ENCODE measurements around the gene CMTM4.

The CMTM4 gene

DNA sequence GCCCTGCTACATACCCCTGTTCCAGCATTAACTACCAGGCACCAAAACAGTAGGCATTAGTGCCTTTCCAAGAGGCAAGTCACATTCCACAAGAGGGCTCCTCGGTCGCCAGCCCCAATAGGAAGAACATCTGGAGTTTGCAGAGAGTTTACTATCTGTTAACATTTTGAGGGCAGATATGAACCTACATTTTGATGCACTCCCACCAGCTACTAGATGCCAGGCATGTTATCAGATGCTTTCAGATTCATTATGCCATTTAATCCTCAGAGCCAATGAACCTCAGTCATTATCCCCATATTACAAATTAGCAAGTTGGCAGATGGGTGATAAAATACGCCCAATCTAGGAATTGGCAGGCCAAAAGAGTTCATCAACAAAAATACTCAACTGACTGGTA lies 121.5 kb downstream of the CMTM4 start:
- Histone ChIP-seq H3K4me1 (no peaks in the 10 kb centered on the region), H3K9me3 (peaks cover 2% of the 10 kb centered on the region; the same call in 1 of the 2 replicates), H3K27me3 (peaks cover 18% of the 10 kb centered on the region), H3K36me3 (no peaks in the 10 kb centered on the region), H3K4me3 (ENCODE audit: low read depth, low read length) (no peak overlapping the region)
- DNase-seq: no peak
- TF ChIP-seq, protein P1, sequence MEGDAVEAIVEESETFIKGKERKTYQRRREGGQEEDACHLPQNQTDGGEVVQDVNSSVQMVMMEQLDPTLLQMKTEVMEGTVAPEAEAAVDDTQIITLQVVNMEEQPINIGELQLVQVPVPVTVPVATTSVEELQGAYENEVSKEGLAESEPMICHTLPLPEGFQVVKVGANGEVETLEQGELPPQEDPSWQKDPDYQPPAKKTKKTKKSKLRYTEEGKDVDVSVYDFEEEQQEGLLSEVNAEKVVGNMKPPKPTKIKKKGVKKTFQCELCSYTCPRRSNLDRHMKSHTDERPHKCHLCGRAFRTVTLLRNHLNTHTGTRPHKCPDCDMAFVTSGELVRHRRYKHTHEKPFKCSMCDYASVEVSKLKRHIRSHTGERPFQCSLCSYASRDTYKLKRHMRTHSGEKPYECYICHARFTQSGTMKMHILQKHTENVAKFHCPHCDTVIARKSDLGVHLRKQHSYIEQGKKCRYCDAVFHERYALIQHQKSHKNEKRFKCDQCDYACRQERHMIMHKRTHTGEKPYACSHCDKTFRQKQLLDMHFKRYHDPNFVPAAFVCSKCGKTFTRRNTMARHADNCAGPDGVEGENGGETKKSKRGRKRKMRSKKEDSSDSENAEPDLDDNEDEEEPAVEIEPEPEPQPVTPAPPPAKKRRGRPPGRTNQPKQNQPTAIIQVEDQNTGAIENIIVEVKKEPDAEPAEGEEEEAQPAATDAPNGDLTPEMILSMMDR (IDR thresholded peaks at IDR 0.05; ENCODE audit: low read depth, low read length): no peak

DNA sequence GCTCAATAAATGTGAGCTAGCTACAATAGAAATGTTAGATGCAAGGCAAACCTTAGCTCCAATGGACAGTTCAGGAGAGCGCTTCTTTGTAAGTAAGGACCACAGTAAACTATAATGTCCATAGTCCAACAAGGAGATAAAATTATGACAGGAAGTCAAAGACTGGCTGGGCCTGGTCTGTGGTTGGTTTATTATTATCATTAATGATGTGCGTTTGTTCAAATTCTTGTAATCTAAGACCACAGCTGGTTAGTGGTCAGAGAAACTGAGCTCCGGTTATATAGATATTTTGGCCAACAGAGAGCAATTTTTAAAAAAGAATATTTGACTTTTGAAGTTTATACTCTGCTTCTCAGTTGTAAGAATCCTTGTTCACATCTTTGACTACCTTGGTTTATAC lies 122.0 kb downstream of the CMTM4 start:
- no peaks in the 10 kb centered on the region for H3K4me1 ChIP-seq
- H3K9me3 ChIP-seq: peaks cover 2% of the 10 kb centered on the region; the same call in 1 of the 2 replicates
- H3K4me3 ChIP-seq (ENCODE audit: low read depth, low read length): no peak overlapping the region
- no peak for DNase-seq
- TF ChIP-seq, protein P1 (IDR thresholded peaks at IDR 0.05; ENCODE audit: low read depth, low read length): no peak
- H3K36me3 ChIP-seq: no peaks in the 10 kb centered on the region
- H3K27me3 ChIP-seq: peaks cover 18% of the 10 kb centered on the region

DNA sequence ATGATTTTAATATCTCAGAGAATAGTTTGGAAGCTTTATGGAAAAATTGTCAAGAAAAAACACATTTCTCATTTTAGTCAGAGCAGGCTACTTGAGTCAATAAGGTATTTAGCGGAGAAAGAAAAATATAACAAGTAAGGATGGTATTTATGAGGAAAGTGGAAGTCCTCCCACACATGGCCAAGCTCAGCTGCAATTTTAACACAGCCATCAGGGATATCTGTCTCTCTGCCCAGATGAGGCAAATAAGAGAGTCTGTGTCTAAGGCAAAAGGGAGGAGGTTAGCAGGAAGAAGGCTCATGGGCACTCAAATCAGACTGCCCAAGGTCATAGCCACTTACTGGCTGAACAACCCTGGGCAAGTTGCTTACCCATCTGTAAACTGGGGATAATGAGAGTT lies 122.5 kb downstream of the CMTM4 start:
- Histone ChIP-seq H3K4me3 (ENCODE audit: low read depth, low read length) (no peak overlapping the region), H3K27me3 (peaks cover 13% of the 10 kb centered on the region), H3K9me3 (peaks cover 1% of the 10 kb centered on the region; the same call in 1 of the 2 replicates), H3K36me3 (no peaks in the 10 kb centered on the region), H3K4me1 (no peaks in the 10 kb centered on the region)
- no peak for DNase-seq
- TF ChIP-seq, protein P1 (IDR thresholded peaks at IDR 0.05; ENCODE audit: low read depth, low read length): no peak

DNA sequence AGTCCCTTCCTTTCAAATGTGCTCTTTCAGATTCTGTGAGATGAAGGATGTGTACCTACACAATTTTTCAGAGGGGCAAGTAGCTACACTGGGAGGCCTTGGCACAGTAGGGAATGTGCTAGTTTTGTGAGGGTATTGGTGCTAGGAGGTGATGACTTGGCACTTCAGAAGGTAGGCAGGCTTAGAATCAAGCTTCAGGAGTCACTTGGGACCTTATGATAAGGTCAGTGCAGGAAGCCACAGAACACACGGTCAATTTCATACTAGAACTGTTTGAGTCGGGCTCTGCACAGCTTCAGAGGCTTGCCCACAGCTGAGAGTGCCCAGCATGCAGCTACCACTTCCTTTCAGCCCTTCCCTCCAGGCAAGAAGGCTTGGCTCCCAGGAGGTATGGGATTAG lies 124.2 kb downstream of the CMTM4 start:
- peaks cover 5% of the 10 kb centered on the region; the same call in 1 of the 2 replicates for H3K36me3 ChIP-seq
- no peak overlapping the region for H3K4me3 ChIP-seq (ENCODE audit: low read depth, low read length)
- TF ChIP-seq, protein P1 (IDR thresholded peaks at IDR 0.05; ENCODE audit: low read depth, low read length): no peak
- no peaks in the 10 kb centered on the region for H3K4me1 ChIP-seq
- no peak for DNase-seq
- H3K9me3 ChIP-seq: no peaks in the 10 kb centered on the region
- H3K27me3 ChIP-seq: no peaks in the 10 kb centered on the region; the same call in 1 of the 2 replicates

DNA sequence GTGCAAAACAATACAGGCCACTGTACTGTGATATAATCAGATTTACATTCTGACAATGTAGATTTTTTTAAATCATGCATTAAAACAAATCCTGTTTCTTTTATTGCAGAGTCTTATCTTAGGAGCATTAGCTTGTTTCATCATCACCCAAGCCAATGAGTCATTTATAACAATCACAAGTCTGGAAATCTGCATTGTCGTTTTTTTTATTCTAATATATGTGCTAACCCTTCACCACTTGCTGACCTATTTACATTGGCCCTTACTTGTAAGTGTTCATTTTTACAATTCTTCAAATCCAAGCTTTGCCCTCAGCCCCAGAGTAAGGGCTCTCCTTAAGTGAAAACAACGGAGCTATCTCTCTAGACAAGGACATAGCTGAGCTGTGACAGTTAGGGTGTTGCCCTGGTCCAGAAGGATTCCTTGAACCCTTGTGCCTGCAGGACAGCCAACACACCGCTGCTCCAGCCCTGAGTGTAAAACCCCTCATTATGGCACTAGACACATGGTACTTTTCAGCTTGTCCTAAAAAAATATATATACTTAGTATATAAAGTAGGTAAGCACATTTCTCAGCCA lies 126.6 kb downstream of the CMTM4 start:
- Histone ChIP-seq H3K9me3 (no peaks in the 10 kb centered on the region), H3K36me3 (peaks cover 7% of the 10 kb centered on the region; the same call in 1 of the 2 replicates), H3K4me3 (ENCODE audit: low read depth, low read length) (no peak overlapping the region), H3K27me3 (no peaks in the 10 kb centered on the region), H3K4me1 (no peaks in the 10 kb centered on the region)
- TF ChIP-seq, protein P1 (IDR thresholded peaks at IDR 0.05; ENCODE audit: low read depth, low read length): no peak
- no peak for DNase-seq

DNA sequence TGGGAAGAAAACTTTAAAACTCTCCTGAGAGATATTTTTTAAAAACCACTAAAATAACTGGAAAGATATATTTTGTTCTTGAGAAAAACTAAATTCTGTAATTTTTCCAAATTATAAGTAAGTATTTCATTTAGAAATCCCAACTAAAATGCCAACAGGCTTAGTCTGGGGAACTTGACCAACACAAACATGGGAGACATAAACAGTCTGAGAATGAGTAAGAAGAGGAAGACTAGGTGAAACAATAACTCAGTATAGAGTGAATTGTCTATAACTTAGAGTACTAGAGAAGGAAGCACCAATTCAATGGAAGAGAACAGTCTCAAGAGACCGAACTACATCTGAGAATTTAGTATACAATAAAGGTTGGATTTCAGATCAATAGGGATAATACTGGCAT lies 127.4 kb downstream of the CMTM4 start:
- peaks cover 7% of the 10 kb centered on the region; the same call in 1 of the 2 replicates for H3K36me3 ChIP-seq
- DNase-seq: no peak
- no peaks in the 10 kb centered on the region for H3K4me1 ChIP-seq
- H3K9me3 ChIP-seq: no peaks in the 10 kb centered on the region
- no peak overlapping the region for H3K4me3 ChIP-seq (ENCODE audit: low read depth, low read length)
- H3K27me3 ChIP-seq: no peaks in the 10 kb centered on the region
- TF ChIP-seq, protein P1 (IDR thresholded peaks at IDR 0.05; ENCODE audit: low read depth, low read length): no peak
